H1 (cell line): ENCODE results near the gene RTN4RL1. TPM values are rescaled to one million over a fixed set of nuclear protein-coding genes. Genes with fewer than 3 reads are reported as not detected.

Experiments used
- CTCF ChIA-PET: fragments of 300-600 bp; sonication (Branson Sonifier 250); formaldehyde crosslinking; loops from one replicate; lab custom pipeline; 2021; ENCODE audit not compliant: partially characterized antibody; lab: Charles Lee
- POLR2A ChIA-PET: fragments of 300-600 bp; sonication (Branson Sonifier 250); formaldehyde crosslinking; loops from one replicate; lab custom pipeline; 2021; ENCODE audit warnings: inconsistent platforms; ENCODE audit not compliant: partially characterized antibody; lab: Charles Lee
- DNase-seq, 2 experiments: peaks; one replicate each; pipeline versions ENCODE4 v3.0.0 to v3.0.0-alpha.2; 2010 to 2022; ENCODE audit warnings: low spot score in 2 of 2, low read depth in 1 of 2, mixed read lengths in 1 of 2
- FAIRE-seq: peaks from 2 replicates; lab custom pipeline; 2011; peaks lifted over from hg19 to GRCh38; lab: Jason Lieb, UNC
- H2AFZ ChIP-seq: 2 replicates; pipeline ENCODE4 v1.8.1; 2012; ENCODE audit warnings: low read length, inconsistent platforms
- H2AK5ac ChIP-seq: 2 replicates; pipeline ENCODE4 v1.6.1; 2013; ENCODE audit warnings: low read depth, low read length
- H2BK120ac ChIP-seq: replicated peaks from 2 replicates; pipeline ENCODE3; 2013; ENCODE audit warnings: low read depth, low read length, inconsistent platforms
- H2BK12ac ChIP-seq: 2 replicates; pipeline ENCODE4 v1.6.1; 2013; ENCODE audit warnings: low read depth, low read length
- H2BK15ac ChIP-seq: 2 replicates; pipeline ENCODE4 v1.6.1; 2013; ENCODE audit warnings: low read length
- H2BK20ac ChIP-seq: 2 replicates; pipeline ENCODE4 v1.6.1; 2013; ENCODE audit warnings: low read length
- H2BK5ac ChIP-seq: 2 replicates; pipeline ENCODE4 v1.6.1; 2013; ENCODE audit warnings: low read depth, low read length
- H3K14ac ChIP-seq: 2 replicates; pipeline ENCODE4 v1.6.1; 2013; ENCODE audit warnings: inconsistent platforms; ENCODE audit not compliant: insufficient read length
- H3K18ac ChIP-seq: 2 replicates; pipeline ENCODE4 v1.6.1; 2013; ENCODE audit warnings: low read length; ENCODE audit errors: extremely low read depth
- H3K23ac ChIP-seq: 2 replicates; pipeline ENCODE4 v1.6.1; 2013; ENCODE audit warnings: inconsistent platforms; ENCODE audit not compliant: insufficient read length
- H3K23me2 ChIP-seq: 2 replicates; pipeline ENCODE4 v1.6.1; 2013; ENCODE audit warnings: low read depth, low read length
- H3K27ac ChIP-seq: 2 replicates; pipeline ENCODE4 v1.6.1; 2011; ENCODE audit warnings: low read depth, low read length, inconsistent platforms
- H3K27me3 ChIP-seq, 4 experiments: replicated peaks in 1 of 4; 1 replicate in 1 of 4; 2 replicates in 3 of 4; pipeline versions ENCODE4 v1.6.1 to v1.8.1; 2011 to 2013; ENCODE audit warnings: low read length in 3 of 4, mild to moderate bottlenecking in 3 of 4, inconsistent platforms in 2 of 4, mixed read lengths in 2 of 4, moderate library complexity in 1 of 4; ENCODE audit not compliant: control insufficient read depth in 3 of 4, insufficient read depth in 3 of 4; ENCODE audit errors: extremely low read depth in 1 of 4
- H3K36me3 ChIP-seq, 4 experiments: 2 replicates each; pipeline versions ENCODE4 v1.6.1 to v1.8.1; 2011 to 2013; ENCODE audit warnings: mild to moderate bottlenecking in 4 of 4, low read length in 3 of 4, moderate library complexity in 2 of 4, control low read depth in 1 of 4, inconsistent platforms in 1 of 4; ENCODE audit not compliant: insufficient read depth in 4 of 4, control insufficient read depth in 2 of 4
- H3K4ac ChIP-seq: replicated peaks from 2 replicates; pipeline ENCODE3; 2013; ENCODE audit warnings: low read length, low read depth, mixed read lengths, inconsistent platforms; ENCODE audit not compliant: insufficient read length
- H3K4me1 ChIP-seq, 4 experiments: replicated peaks in 1 of 4; 1 replicate in 1 of 4; 2 replicates in 3 of 4; pipeline versions ENCODE4 v1.6.1 to v1.8.1; 2011 to 2013; ENCODE audit warnings: low read length in 3 of 4, inconsistent platforms in 2 of 4, mixed read lengths in 1 of 4; ENCODE audit not compliant: insufficient read depth in 4 of 4, control insufficient read depth in 3 of 4
- H3K4me2 ChIP-seq, 2 experiments: 2 replicates each; pipeline versions ENCODE4 v1.6.1 to v1.8.1; 2011 to 2013; ENCODE audit warnings: low read depth in 2 of 2, low read length in 2 of 2, control low read depth in 1 of 2, inconsistent platforms in 1 of 2, mild to moderate bottlenecking in 1 of 2; ENCODE audit not compliant: insufficient read depth in 1 of 2
- H3K4me3 ChIP-seq, 4 experiments: fragments of 200-600, 300-600 bp in 1 of 4; sonication (generic), shearing (Covaris generic), sonication (Bioruptor Twin) in 1 of 4; 2 replicates each; pipeline versions ENCODE4 v1.5.1 to v1.8.1; 2011 to 2016; ENCODE audit warnings: low read length in 4 of 4, low read depth in 3 of 4, control low read depth in 2 of 4, inconsistent platforms in 2 of 4, mild to moderate bottlenecking in 2 of 4, mixed read lengths in 1 of 4, moderate library complexity in 1 of 4; ENCODE audit not compliant: insufficient read depth in 2 of 4; ENCODE audit errors: extremely low read depth in 1 of 4
- H3K56ac ChIP-seq: replicated peaks from 2 replicates; pipeline ENCODE3; 2013; ENCODE audit warnings: low read depth, mild to moderate bottlenecking, mixed read lengths, low read length, inconsistent platforms; ENCODE audit not compliant: insufficient read length
- H3K79me1 ChIP-seq: 2 replicates; pipeline ENCODE4 v1.6.1; 2013; ENCODE audit warnings: low read depth, low read length, control low read depth
- H3K79me2 ChIP-seq, 2 experiments: 2 replicates each; pipeline versions ENCODE4 v1.6.1 to v1.8.1; 2012 to 2013; ENCODE audit warnings: low read length in 2 of 2, mild to moderate bottlenecking in 2 of 2, inconsistent platforms in 1 of 2; ENCODE audit not compliant: insufficient read depth in 2 of 2, control insufficient read depth in 1 of 2
- H3K9ac ChIP-seq, 4 experiments: replicated peaks in 1 of 4; 1 replicate in 1 of 4; 2 replicates in 3 of 4; pipeline versions ENCODE4 v1.6.1 to v1.8.1; 2011 to 2013; ENCODE audit warnings: low read depth in 3 of 4, low read length in 3 of 4, control low read depth in 2 of 4, mild to moderate bottlenecking in 2 of 4, moderate library complexity in 2 of 4, inconsistent platforms in 1 of 4; ENCODE audit errors: extremely low read depth in 1 of 4
- H3K9me3 ChIP-seq, 2 experiments: 2 replicates each; pipeline versions ENCODE4 v1.6.1 to v1.8.1; 2012 to 2013; ENCODE audit warnings: mild to moderate bottlenecking in 2 of 2, moderate library complexity in 2 of 2, control low read depth in 1 of 2, inconsistent platforms in 1 of 2, low read depth in 1 of 2, low read length in 1 of 2, mixed read lengths in 1 of 2; ENCODE audit not compliant: insufficient read depth in 2 of 2
- H4K20me1 ChIP-seq, 2 experiments: replicated peaks in 1 of 2; 2 replicates each; pipeline versions ENCODE3 to v1.8.1; 2011 to 2013; ENCODE audit warnings: inconsistent platforms in 2 of 2, low read length in 2 of 2, mild to moderate bottlenecking in 1 of 2; ENCODE audit not compliant: insufficient read depth in 2 of 2, control insufficient read depth in 1 of 2
- H4K5ac ChIP-seq: 2 replicates; pipeline ENCODE4 v1.6.1; 2013; ENCODE audit warnings: low read length, low read depth, mixed read lengths, inconsistent platforms; ENCODE audit not compliant: insufficient read length
- H4K8ac ChIP-seq: 2 replicates; pipeline ENCODE4 v1.8.0; 2013; ENCODE audit warnings: mild to moderate bottlenecking, moderate library complexity, low read length, inconsistent platforms; ENCODE audit not compliant: insufficient read depth; ENCODE audit errors: extremely low read depth
- H4K91ac ChIP-seq: replicated peaks from 2 replicates; pipeline ENCODE3; 2013; ENCODE audit warnings: low read length, mixed read lengths, inconsistent platforms; ENCODE audit not compliant: insufficient read length
- CBX5 ChIP-seq: fragments of 300-800, 300-1000 bp; sonication (generic); IDR thresholded peaks from 2 replicates; pipeline ENCODE4 v1.7.1; 2016; ENCODE audit warnings: antibody characterized with exemption, low read length, low read depth
- CTBP2 ChIP-seq: IDR thresholded peaks from 2 replicates; pipeline ENCODE4 v1.7.0; 2011; ENCODE audit warnings: borderline replicate concordance, mild to moderate bottlenecking, moderate library complexity, mixed read lengths, low read length; ENCODE audit not compliant: insufficient read depth, insufficient read length
- GTF2F1 ChIP-seq: IDR thresholded peaks from 2 replicates; pipeline ENCODE4 v1.6.1; 2012; ENCODE audit warnings: low read depth, low read length, improper control_type of control experiment, borderline replicate concordance
- RXRA ChIP-seq: IDR thresholded peaks from 2 replicates; pipeline ENCODE4 v1.6.1; 2011; ENCODE audit warnings: low read depth, mild to moderate bottlenecking, low read length, moderate library complexity; ENCODE audit not compliant: insufficient read depth
- SP2 ChIP-seq: IDR thresholded peaks from 2 replicates; pipeline ENCODE4 v1.6.1; 2012; ENCODE audit warnings: mild to moderate bottlenecking, low read length, inconsistent platforms
- SP4 ChIP-seq: IDR thresholded peaks from 2 replicates; pipeline ENCODE4 v1.6.1; 2012; ENCODE audit warnings: low read length, inconsistent platforms
- WGBS, 2 experiments: shearing (Covaris generic) in 1 of 2; methylation state at CpG; one replicate each; pipeline versions ENCODE4 v1.1.6 to v1.1.7; 2013 to 2015; ENCODE audit warnings: low lambda C conversion rate in 2 of 2, mixed read lengths in 2 of 2, inconsistent platforms in 1 of 2, low coverage in 1 of 2, missing lambda C conversion rate in 1 of 2; ENCODE audit not compliant: insufficient replicate concordance in 2 of 2, insufficient coverage in 1 of 2, insufficient read length in 1 of 2; ENCODE audit errors: extremely low coverage in 1 of 2, missing lambda C conversion rate in 1 of 2; 5-methylcytosine and 5-hydroxymethylcytosine counted together
- polyA plus RNA-seq, 7 experiments: library from polyadenylated mRNA; depleted of rRNA in 3 of 7; stranded (reverse) in 5 of 7; unstranded in 2 of 7; fragments of >200 nt in 5 of 7; fragments of 200-250 nt in 2 of 7; gene quantifications; 1 replicate in 5 of 7; 2 replicates in 1 of 7; 4 replicates in 1 of 7; pipeline versions ENCODE4 v1.2.1 to v1.2.3, GENCODE V29; 2011 to 2013; ENCODE audit warnings: missing spikeins in 2 of 7, mixed read lengths in 2 of 7
- total RNA-seq: library from RNA; stranded (reverse); fragmentation: NEBNext Ultra II Directional; extraction: Animal tissue kit (Norgen Biotek cat#: 25700); gene quantifications from 2 replicates; pipeline ENCODE4 v1.2.1, GENCODE V29; 2021

Gene RTN4RL1
- total and polyA plus RNA-seq, 2 of the 8 experiments (the other 6 are each of a cell fraction or from before 2014, with no cell fraction given) = 0.09 TPM; not detected in 1

DNA sequence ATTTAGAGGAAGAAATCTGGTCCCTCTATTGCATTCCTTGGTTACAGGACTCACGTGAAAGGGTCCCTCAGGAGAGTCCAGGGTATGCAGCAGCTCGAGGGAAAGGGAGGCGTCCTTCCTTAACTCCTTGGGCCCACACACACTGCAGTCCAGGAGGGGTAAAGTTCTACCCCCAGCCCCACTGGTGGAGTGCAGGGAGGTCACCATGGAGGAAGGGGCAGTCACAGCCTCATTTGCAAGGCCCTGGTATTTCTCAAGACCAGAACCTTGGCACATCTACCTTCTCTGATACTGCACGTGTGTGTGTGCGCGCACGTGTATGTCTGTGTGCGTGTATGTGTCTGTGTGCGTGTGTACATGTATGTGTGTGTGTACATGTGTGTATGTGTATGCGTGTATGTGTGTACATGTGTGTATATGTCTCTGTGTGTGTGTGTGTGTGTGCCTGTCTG is 40.8 kb upstream of the RTN4RL1 start:
- Histone ChIP-seq H2AK5ac (no peak overlapping the region), H2BK20ac (no peak overlapping the region), H3K27ac (no peak overlapping the region), H3K4me3 (no peak overlapping the region), H4K20me1 (peaks cover 6 to 10% of the 10 kb centered on the region in 2 experiments), H2BK12ac (no peak overlapping the region), H3K23ac (no peak overlapping the region), H3K79me1 (no peaks in the 10 kb centered on the region), H3K4ac (no peak overlapping the region), H3K14ac (no peak overlapping the region), H2BK15ac (no peak overlapping the region), H3K36me3 (peaks cover 0 to 4% (median 0%) of the 10 kb centered on the region in 4 experiments; a peak in 1 of 8 replicates), H2AFZ (no peak overlapping the region), H4K91ac (no peak overlapping the region), H2BK5ac (no peak overlapping the region), H3K56ac (no peak overlapping the region), H3K18ac (no peak overlapping the region), H3K4me1 (peaks cover 0 to 18% (median 11%) of the 10 kb centered on the region in 4 experiments; a peak in 6 of 7 replicates), H3K79me2 (no peaks in the 10 kb centered on the region), H4K5ac (no peak overlapping the region), H3K4me2 (no peak overlapping the region), H3K9me3 (no peaks in the 10 kb centered on the region), H2BK120ac (no peak overlapping the region), H4K8ac (no peak overlapping the region; the same call in 1 of the 2 replicates), H3K27me3 (peaks cover 0 to 3% (median 1%) of the 10 kb centered on the region in 4 experiments; a peak in 2 of 7 replicates), H3K9ac (no peak overlapping the region), H3K23me2 (no peaks in the 10 kb centered on the region)
- ChIA-PET POLR2A (interaction anchor here (1.2 kb wide), 1 partner anchor 13 kb away, joined by 4 read pairs; no protein-coding TSS in a partner anchor), CTCF (interaction anchor here (0.6 to 7.6 kb wide), 15 partner anchors 9 to 1316 kb away, joined by 3 to 58 read pairs (median 8); partner anchors contain the start of gene HIC1)
- TF ChIP-seq CTBP2 (no peak), CBX5 (no peak), RXRA (no peak), SP2 (no peak), SP4 (no peak), GTF2F1 (no peak)
- FAIRE-seq = no peak
- WGBS, 2 experiments = 93% methylated on average over 10 of the region's 10 CpGs; no CpG with 5 or more reads in 1 of the 2 experiments
- DNase-seq = no peak
